ENCODE data around the gene HDDC2.

The HDDC2 gene

DNA sequence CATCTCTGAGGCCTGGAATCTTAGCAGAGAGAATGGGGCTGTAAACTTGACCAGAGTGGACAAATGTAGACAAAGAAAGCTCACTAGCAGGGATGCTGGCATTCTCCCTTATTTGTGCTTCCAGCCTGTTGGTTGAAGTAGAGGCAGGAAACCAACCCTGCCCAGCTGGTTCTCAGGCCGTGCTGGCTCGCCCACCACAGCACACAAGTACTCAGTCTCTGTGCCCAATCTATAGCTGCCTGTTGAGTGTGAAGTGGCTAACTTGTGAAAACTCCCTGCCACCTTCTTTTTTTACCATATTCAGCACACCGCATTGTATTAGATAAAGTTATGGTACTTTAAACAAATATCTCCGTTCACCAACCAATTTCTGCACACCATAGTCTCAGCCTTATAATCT, 37.3 kb downstream of the HDDC2 start:
- TF ChIP-seq, protein P1, sequence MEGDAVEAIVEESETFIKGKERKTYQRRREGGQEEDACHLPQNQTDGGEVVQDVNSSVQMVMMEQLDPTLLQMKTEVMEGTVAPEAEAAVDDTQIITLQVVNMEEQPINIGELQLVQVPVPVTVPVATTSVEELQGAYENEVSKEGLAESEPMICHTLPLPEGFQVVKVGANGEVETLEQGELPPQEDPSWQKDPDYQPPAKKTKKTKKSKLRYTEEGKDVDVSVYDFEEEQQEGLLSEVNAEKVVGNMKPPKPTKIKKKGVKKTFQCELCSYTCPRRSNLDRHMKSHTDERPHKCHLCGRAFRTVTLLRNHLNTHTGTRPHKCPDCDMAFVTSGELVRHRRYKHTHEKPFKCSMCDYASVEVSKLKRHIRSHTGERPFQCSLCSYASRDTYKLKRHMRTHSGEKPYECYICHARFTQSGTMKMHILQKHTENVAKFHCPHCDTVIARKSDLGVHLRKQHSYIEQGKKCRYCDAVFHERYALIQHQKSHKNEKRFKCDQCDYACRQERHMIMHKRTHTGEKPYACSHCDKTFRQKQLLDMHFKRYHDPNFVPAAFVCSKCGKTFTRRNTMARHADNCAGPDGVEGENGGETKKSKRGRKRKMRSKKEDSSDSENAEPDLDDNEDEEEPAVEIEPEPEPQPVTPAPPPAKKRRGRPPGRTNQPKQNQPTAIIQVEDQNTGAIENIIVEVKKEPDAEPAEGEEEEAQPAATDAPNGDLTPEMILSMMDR (conservative IDR thresholded peaks at IDR 0.05; ENCODE audit: low read depth, low read length) = no peak
- no peak for DNase-seq (ENCODE audit: low read depth)
- H3K4me3 ChIP-seq (ENCODE audit: low read depth, low read length) = no peak overlapping the region

- H3K4me3 ChIP-seq (ENCODE audit: low read depth, low read length) = no peak overlapping the region
- peak; percentile 76 for DNase-seq (ENCODE audit: low read depth)
- TF ChIP-seq, protein P1 (conservative IDR thresholded peaks at IDR 0.05; ENCODE audit: low read depth, low read length) = no peak
Observed at GRCh38 chr6:125262016-125263013, 39.5 kb downstream of the HDDC2 start.

GRCh38 chr6:125259354-125259736, 42.4 kb downstream of the HDDC2 start:
- no peak overlapping the region for H3K4me3 ChIP-seq (ENCODE audit: low read depth, low read length)
- no peak for DNase-seq (ENCODE audit: low read depth)
- TF ChIP-seq, protein P1 (conservative IDR thresholded peaks at IDR 0.05; ENCODE audit: low read depth, low read length) = no peak

DNA sequence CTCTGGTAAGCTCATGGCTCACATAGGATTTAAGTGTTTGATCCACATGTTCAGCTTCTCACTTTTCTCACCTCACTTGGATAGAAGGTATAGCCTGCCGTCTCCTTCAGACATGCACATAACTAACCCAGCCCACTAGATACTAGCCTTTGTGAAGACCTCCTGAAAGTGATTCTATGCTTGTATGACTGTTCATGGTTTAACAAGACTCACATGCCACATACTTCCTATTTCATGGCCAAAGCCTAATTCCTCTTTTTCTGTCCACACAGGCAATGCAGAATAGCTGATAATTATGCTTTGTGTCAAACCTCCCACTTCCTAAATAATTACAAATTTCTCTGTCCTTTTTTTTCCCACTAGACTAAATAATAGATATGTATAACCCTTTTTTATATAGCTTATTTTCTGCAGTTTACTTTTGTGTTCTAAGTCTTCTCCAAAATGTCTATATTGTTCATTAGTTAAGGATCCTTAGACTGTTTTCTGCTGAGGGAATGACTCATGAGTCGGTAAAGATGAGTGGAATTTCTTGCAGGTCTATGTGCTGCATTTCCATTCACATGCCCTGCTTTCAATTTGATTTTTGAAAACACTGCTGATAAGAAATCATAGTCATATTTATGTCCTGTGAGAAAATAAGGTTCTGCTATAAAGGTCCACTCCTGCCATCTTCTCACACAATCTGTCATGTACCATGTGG, 43.0 kb downstream of the HDDC2 start:
- DNase-seq (ENCODE audit: low read depth) = peak; percentile 57
- no peak overlapping the region for H3K4me3 ChIP-seq (ENCODE audit: low read depth, low read length)
- TF ChIP-seq, protein P1 (conservative IDR thresholded peaks at IDR 0.05; ENCODE audit: low read depth, low read length) = no peak

DNA sequence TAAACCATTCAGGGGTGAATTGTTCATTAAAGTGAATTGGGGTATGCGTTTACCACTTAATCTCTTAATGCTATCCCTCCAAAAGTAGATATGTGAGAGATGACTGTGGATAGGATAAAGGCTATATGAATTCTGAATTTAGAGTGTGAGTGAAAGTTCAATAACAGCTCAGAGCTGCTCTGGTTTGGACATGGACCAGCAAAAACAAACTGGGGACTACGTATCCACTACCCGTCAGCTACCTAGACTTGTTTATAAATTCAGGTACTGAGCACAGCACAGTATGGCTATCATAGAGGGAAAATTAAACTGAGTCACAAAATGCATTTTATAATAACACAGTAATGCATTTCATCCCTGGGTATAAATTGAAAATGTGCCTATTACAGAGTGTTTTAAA, 44.4 kb downstream of the HDDC2 start:
- TF ChIP-seq, protein P1 (conservative IDR thresholded peaks at IDR 0.05; ENCODE audit: low read depth, low read length) = no peak
- H3K4me3 ChIP-seq (ENCODE audit: low read depth, low read length) = no peak overlapping the region
- peak; percentile 64 for DNase-seq (ENCODE audit: low read depth)

GRCh38 chr6:125255201-125255600, 46.6 kb downstream of the HDDC2 start:
- DNase-seq (ENCODE audit: low read depth) = no peak
- TF ChIP-seq, protein P1 (conservative IDR thresholded peaks at IDR 0.05; ENCODE audit: low read depth, low read length) = no peak
- H3K4me3 ChIP-seq (ENCODE audit: low read depth, low read length) = no peak overlapping the region
